ENCODE results near the gene PTPRM. TPM values are rescaled to one million over a fixed set of nuclear protein-coding genes. Genes with fewer than 3 reads are reported as not detected.

Gene PTPRM
- total RNA-seq, 1 experiment from 2014 or later, result 6.2 TPM

DNA sequence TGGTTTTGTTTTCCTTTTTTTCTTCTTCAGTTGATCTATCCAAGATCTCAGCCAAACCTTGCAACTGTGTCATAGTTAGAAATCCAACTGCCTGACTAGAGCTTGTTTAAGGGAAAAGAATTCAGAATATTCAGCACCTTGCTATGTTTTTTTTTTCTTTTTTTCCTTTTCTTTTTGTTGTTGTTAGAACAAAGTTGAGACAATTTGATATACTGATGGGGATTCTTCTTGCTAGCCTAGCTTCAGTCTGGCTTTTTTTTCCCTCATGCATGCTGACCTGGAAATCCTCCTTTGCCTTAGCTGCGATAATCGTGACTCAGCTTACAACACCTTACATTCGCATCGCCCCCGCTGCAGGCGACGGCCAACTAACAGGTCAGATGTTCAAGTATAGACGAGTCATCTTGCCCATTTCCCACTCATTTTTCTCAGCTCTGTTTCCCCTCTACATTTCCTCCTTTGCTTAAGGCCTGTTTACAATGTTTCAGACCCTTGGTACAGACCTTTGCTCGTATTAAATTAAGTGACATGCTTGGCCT lies 554.9 kb downstream of the PTPRM start:
- Histone ChIP-seq H2BK5ac (ENCODE audit: insufficient read length, low read length) (no peak overlapping the region), H2BK20ac (ENCODE audit: low read depth, low read length, poor library complexity, severe bottlenecking) (no peak overlapping the region), H3K79me2 (ENCODE audit: insufficient read depth, low read length) (no peaks in the 10 kb centered on the region), H4K20me1 (ENCODE audit: control insufficient read depth, insufficient read depth, insufficient read length) (no peaks in the 10 kb centered on the region), H4K91ac (ENCODE audit: insufficient read length, low read depth, low read length) (no peak overlapping the region), H2AK5ac (ENCODE audit: insufficient read length, low read length) (no peak overlapping the region), H3K27me3 (ENCODE audit: insufficient read depth, low read length) (no peaks in the 10 kb centered on the region), H3K14ac (ENCODE audit: insufficient read depth, low read length) (no peak overlapping the region), H3K9ac (ENCODE audit: extremely low read depth, insufficient read length, low read length) (no peak overlapping the region), H3K4me1 (ENCODE audit: insufficient read depth, low read length) (no peaks in the 10 kb centered on the region), H3T11ph (ENCODE audit: low read length) (no peak overlapping the region), H3K4ac (ENCODE audit: low read depth, low read length) (no peak overlapping the region), H4K5ac (ENCODE audit: insufficient read length, low read depth, low read length) (no peak overlapping the region), H4K8ac (replicated peaks; ENCODE audit: insufficient read length, low read depth, low read length) (no peak overlapping the region), H3K4me2 (ENCODE audit: insufficient read depth, insufficient read length, low read length) (no peak overlapping the region), H3K23ac (ENCODE audit: insufficient read length, low read depth, low read length) (no peak overlapping the region), H2BK120ac (ENCODE audit: low read depth, low read length, poor library complexity, severe bottlenecking) (no peak overlapping the region), H3K9me3 (ENCODE audit: control insufficient read depth, low read depth, low read length) (no peaks in the 10 kb centered on the region), H3K18ac (ENCODE audit: insufficient read length, low read depth, low read length) (no peak overlapping the region), H2AFZ (ENCODE audit: low read length) (no peak overlapping the region), H2BK12ac (ENCODE audit: insufficient read length, low read depth, low read length) (no peak overlapping the region), H3K79me1 (ENCODE audit: insufficient read depth, low read depth, low read length, poor library complexity, severe bottlenecking) (no peaks in the 10 kb centered on the region), H3K27ac (ENCODE audit: insufficient read length, low read depth, low read length) (no peak overlapping the region), H3K56ac (ENCODE audit: insufficient read length, low read depth, low read length) (no peak overlapping the region), H3K23me2 (ENCODE audit: insufficient read length, low read depth, low read length, poor library complexity, severe bottlenecking) (no peaks in the 10 kb centered on the region), H2BK15ac (ENCODE audit: low read depth, low read length) (no peak overlapping the region)
- H3K9me3 Mint-ChIP-seq, result no peaks in the 10 kb centered on the region
- no peak for DNase-seq
- no peak for TF ChIP-seq CTCF (conservative IDR thresholded peaks at IDR 0.05)
- no peaks in the 10 kb centered on the region for H3K36me3 Mint-ChIP-seq (ENCODE audit: insufficient read depth in 1 of 3, low read depth in 3 of 3)
- no peaks in the 10 kb centered on the region for H3K27me3 Mint-ChIP-seq (ENCODE audit: low read depth)
- H3K4me1 Mint-ChIP-seq, result peaks cover 7% of the 10 kb centered on the region in 2 experiments
- peak overlapping the region in 1 of 3 experiments; percentile 20; a peak in 1 of 7 replicates for H3K27ac Mint-ChIP-seq
- WGBS (ENCODE audit: extremely low coverage, insufficient read length, low lambda C conversion rate), result no CpG with 5 or more reads among the region's 9 CpGs
- H3K4me3 Mint-ChIP-seq, result no peak overlapping the region
